ENCODE data around the gene CCDC13. TPM values are rescaled to one million over a fixed set of nuclear protein-coding genes. Genes with fewer than 3 reads are reported as not detected.

The CCDC13 gene
- total RNA-seq, 1 donor from 2014 or later: 1.3 TPM

- no peaks in the 10 kb centered on the region for H4K20me1 ChIP-seq (ENCODE audit: insufficient read depth, low read length)
- FAIRE-seq: no peak
Observed at GRCh38 chr3:42751609-42752008, 21.4 kb downstream of the CCDC13 start.

GRCh38 chr3:42750834-42751233, 22.2 kb downstream of the CCDC13 start:
- H3K9me3 ChIP-seq (ENCODE audit: insufficient read depth, low read depth, low read length): no peaks in the 10 kb centered on the region
- peaks cover 3% of the 10 kb centered on the region for H3K27me3 ChIP-seq (ENCODE audit: insufficient read depth, low read length)
- no peaks in the 10 kb centered on the region for H4K20me1 ChIP-seq (ENCODE audit: insufficient read depth, low read length)
- no peaks in the 10 kb centered on the region for H3K36me3 Mint-ChIP-seq (ENCODE audit: low read depth, unreplicated experiment)
- no peak overlapping the region for H2AFZ ChIP-seq (ENCODE audit: low read depth, low read length)
- H3K4me1 Mint-ChIP-seq (ENCODE audit: low read depth, unreplicated experiment): peaks cover 2% of the 10 kb centered on the region
- TF ChIP-seq CTCF (IDR thresholded peaks at IDR 0.05; ENCODE audit: insufficient read depth, low read depth, low read length) (no peak), EZH2 (IDR thresholded peaks at IDR 0.05; ENCODE audit: insufficient read depth, low read length) (no peak)
- H3K27ac Mint-ChIP-seq (ENCODE audit: unreplicated experiment): no peak overlapping the region
- H3K4me2 ChIP-seq (ENCODE audit: low read length): no peak overlapping the region
- DNase-seq (ENCODE audit: low read depth) (no peak), FAIRE-seq (no peak)
- no peaks in the 10 kb centered on the region for H3K36me3 ChIP-seq (ENCODE audit: insufficient read depth, low read length)
- no peak overlapping the region for H3K4me3 ChIP-seq (ENCODE audit: insufficient read depth, low read depth, low read length)
- no peak overlapping the region for H3K4me3 Mint-ChIP-seq (ENCODE audit: unreplicated experiment)
- H3K9ac ChIP-seq (ENCODE audit: low read length): no peak overlapping the region
- H3K27me3 Mint-ChIP-seq (ENCODE audit: low read depth, unreplicated experiment): no peaks in the 10 kb centered on the region
- H3K4me1 ChIP-seq (ENCODE audit: insufficient read depth, low read length): no peaks in the 10 kb centered on the region
- no peaks in the 10 kb centered on the region for H3K9me3 Mint-ChIP-seq (ENCODE audit: unreplicated experiment)
- no peaks in the 10 kb centered on the region for H3K79me2 ChIP-seq (ENCODE audit: insufficient read depth, low read length)
- H3K27ac ChIP-seq (ENCODE audit: low read depth, low read length): no peak overlapping the region

More at GRCh38 chr3:42751609-42752008, 21.4 kb downstream of the CCDC13 start:
- no peaks in the 10 kb centered on the region for H3K36me3 Mint-ChIP-seq (ENCODE audit: low read depth, unreplicated experiment)
- no peaks in the 10 kb centered on the region for H3K79me2 ChIP-seq (ENCODE audit: insufficient read depth, low read length)
- TF ChIP-seq CTCF (IDR thresholded peaks at IDR 0.05; ENCODE audit: insufficient read depth, low read depth, low read length) (no peak), EZH2 (IDR thresholded peaks at IDR 0.05; ENCODE audit: insufficient read depth, low read length) (no peak)
- no peaks in the 10 kb centered on the region for H3K9me3 ChIP-seq (ENCODE audit: insufficient read depth, low read depth, low read length)
- no peak overlapping the region for H3K27ac Mint-ChIP-seq (ENCODE audit: unreplicated experiment)
- peaks cover 2% of the 10 kb centered on the region for H3K4me1 Mint-ChIP-seq (ENCODE audit: low read depth, unreplicated experiment)
- no peaks in the 10 kb centered on the region for H3K9me3 Mint-ChIP-seq (ENCODE audit: unreplicated experiment)
- H3K4me1 ChIP-seq (ENCODE audit: insufficient read depth, low read length): no peaks in the 10 kb centered on the region
- H3K4me2 ChIP-seq (ENCODE audit: low read length): no peak overlapping the region
- no peaks in the 10 kb centered on the region for H3K27me3 Mint-ChIP-seq (ENCODE audit: low read depth, unreplicated experiment)
- no peak overlapping the region for H3K27ac ChIP-seq (ENCODE audit: low read depth, low read length)
- H3K27me3 ChIP-seq (ENCODE audit: insufficient read depth, low read length): peaks cover 3% of the 10 kb centered on the region
- no peak overlapping the region for H3K4me3 Mint-ChIP-seq (ENCODE audit: unreplicated experiment)
- no peak overlapping the region for H3K9ac ChIP-seq (ENCODE audit: low read length)
- H2AFZ ChIP-seq (ENCODE audit: low read depth, low read length): no peak overlapping the region
- H3K36me3 ChIP-seq (ENCODE audit: insufficient read depth, low read length): no peaks in the 10 kb centered on the region
- DNase-seq (ENCODE audit: low read depth): no peak
- H3K4me3 ChIP-seq (ENCODE audit: insufficient read depth, low read depth, low read length): no peak overlapping the region

- no peaks in the 10 kb centered on the region for H3K36me3 Mint-ChIP-seq (ENCODE audit: low read depth, unreplicated experiment)
- no peak overlapping the region for H3K4me3 Mint-ChIP-seq (ENCODE audit: unreplicated experiment)
- no peak overlapping the region for H3K9ac ChIP-seq (ENCODE audit: low read length)
- TF ChIP-seq CTCF (IDR thresholded peaks at IDR 0.05; ENCODE audit: insufficient read depth, low read depth, low read length): peak; percentile 30
- no peak for TF ChIP-seq EZH2 (IDR thresholded peaks at IDR 0.05; ENCODE audit: insufficient read depth, low read length)
- no peaks in the 10 kb centered on the region for H3K9me3 Mint-ChIP-seq (ENCODE audit: unreplicated experiment)
- no peak overlapping the region for H3K4me2 ChIP-seq (ENCODE audit: low read length)
- no peaks in the 10 kb centered on the region for H3K9me3 ChIP-seq (ENCODE audit: insufficient read depth, low read depth, low read length)
- no peak overlapping the region for H2AFZ ChIP-seq (ENCODE audit: low read depth, low read length)
- H3K4me3 ChIP-seq (ENCODE audit: insufficient read depth, low read depth, low read length): no peak overlapping the region
- FAIRE-seq: no peak
- H3K79me2 ChIP-seq (ENCODE audit: insufficient read depth, low read length): no peaks in the 10 kb centered on the region
- no peaks in the 10 kb centered on the region for H3K27me3 Mint-ChIP-seq (ENCODE audit: low read depth, unreplicated experiment)
- H3K27me3 ChIP-seq (ENCODE audit: insufficient read depth, low read length): peaks cover 3% of the 10 kb centered on the region
- no peak overlapping the region for H3K27ac Mint-ChIP-seq (ENCODE audit: unreplicated experiment)
- H3K4me1 Mint-ChIP-seq (ENCODE audit: low read depth, unreplicated experiment): peaks cover 2% of the 10 kb centered on the region
- no peaks in the 10 kb centered on the region for H3K36me3 ChIP-seq (ENCODE audit: insufficient read depth, low read length)
- DNase-seq (ENCODE audit: low read depth): no peak
- H3K27ac ChIP-seq (ENCODE audit: low read depth, low read length): no peak overlapping the region
- H4K20me1 ChIP-seq (ENCODE audit: insufficient read depth, low read length): no peaks in the 10 kb centered on the region
- H3K4me1 ChIP-seq (ENCODE audit: insufficient read depth, low read length): no peaks in the 10 kb centered on the region
Observed at GRCh38 chr3:42749753-42750231, 23.3 kb downstream of the CCDC13 start.
